IMR-90 (cell line): ENCODE results near the gene CIZ1.

Experiments
- CEBPB ChIP-seq: IDR thresholded peaks from 2 replicates; pipeline ENCODE4 v1.6.1; 2012; ENCODE audit warnings: low read depth, low read length, improper control_type of control experiment
- TF ChIP-seq, protein P1 (sequence below): conservative IDR thresholded peaks from 2 replicates; pipeline ENCODE4 v1.5.1; 2012; ENCODE audit warnings: mild to moderate bottlenecking, low read depth, low read length, improper control_type of control experiment

DNA sequence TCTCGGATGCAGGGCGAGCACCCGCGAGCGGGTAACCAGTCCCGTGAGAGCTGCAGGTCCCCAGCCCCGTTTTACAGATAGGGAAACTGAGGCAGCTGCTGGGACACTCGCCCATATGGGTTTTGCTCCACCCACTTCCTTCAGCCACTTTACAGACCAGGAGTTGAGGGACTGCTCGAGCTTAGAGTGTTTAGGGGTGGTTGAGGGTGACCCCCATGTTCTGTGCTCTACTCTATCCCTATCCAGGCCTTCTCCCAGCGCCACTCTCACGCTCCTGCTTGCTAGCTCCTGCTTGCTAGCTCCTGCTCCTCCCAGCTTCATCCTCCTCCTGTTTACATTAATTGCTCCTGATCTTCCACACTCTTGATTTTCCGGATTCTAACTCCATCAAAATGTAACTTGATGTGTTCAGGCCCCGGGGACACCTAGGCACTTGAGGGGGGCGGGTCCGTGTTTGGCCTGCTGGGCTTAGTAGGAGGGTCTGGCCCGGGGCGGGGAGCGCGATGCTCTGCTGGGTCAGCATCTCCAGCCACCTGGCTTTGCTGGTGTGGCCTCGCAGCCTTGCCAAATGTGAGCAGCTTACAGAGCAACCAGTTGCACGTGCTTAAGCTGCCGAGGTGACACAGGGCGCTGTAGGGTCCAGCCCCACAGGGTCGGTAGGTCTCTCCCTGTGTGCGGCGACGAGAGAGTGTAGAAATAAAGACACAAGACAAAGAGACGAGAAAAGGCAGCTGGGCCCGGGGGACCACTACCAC lies 62.4 kb downstream of the CIZ1 start:
- TF ChIP-seq, protein P1, sequence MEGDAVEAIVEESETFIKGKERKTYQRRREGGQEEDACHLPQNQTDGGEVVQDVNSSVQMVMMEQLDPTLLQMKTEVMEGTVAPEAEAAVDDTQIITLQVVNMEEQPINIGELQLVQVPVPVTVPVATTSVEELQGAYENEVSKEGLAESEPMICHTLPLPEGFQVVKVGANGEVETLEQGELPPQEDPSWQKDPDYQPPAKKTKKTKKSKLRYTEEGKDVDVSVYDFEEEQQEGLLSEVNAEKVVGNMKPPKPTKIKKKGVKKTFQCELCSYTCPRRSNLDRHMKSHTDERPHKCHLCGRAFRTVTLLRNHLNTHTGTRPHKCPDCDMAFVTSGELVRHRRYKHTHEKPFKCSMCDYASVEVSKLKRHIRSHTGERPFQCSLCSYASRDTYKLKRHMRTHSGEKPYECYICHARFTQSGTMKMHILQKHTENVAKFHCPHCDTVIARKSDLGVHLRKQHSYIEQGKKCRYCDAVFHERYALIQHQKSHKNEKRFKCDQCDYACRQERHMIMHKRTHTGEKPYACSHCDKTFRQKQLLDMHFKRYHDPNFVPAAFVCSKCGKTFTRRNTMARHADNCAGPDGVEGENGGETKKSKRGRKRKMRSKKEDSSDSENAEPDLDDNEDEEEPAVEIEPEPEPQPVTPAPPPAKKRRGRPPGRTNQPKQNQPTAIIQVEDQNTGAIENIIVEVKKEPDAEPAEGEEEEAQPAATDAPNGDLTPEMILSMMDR: no peak
- TF ChIP-seq CEBPB: no peak
